Gastrocnemius medialis (tissue), 4 donors: Measurements from ENCODE around the gene DUSP16. TPM values are rescaled to one million over a fixed set of nuclear protein-coding genes. Genes with fewer than 3 reads are reported as not detected.

ENCODE experiments used
- ATAC-seq, 2 donors: fragments of 150-250 bp; one replicate each; pipeline ENCODE4 v1.9.1; 2016
- DNase-seq, 2 donors: peaks; one replicate each; pipeline ENCODE4 v3.0.0-alpha.2; 2019
- H3K27ac ChIP-seq, 4 donors: fragments of 200-600 bp; sonication (generic); 1 replicate in 1 of 4; 2 replicates in 3 of 4; pipeline ENCODE4 v1.5.1; 2016 to 2018; ENCODE audit warnings: mild to moderate bottlenecking in 2 of 4, moderate library complexity in 1 of 4
- H3K27me3 ChIP-seq, 3 donors: fragments of 200-600 bp; sonication (generic) in 2 of 3; 1 replicate in 1 of 3; 2 replicates in 2 of 3; pipeline versions ENCODE4 v1.5.1 to v1.6.0; 2016 to 2019; ENCODE audit warnings: mild to moderate bottlenecking in 1 of 3, moderate library complexity in 1 of 3
- H3K36me3 ChIP-seq, 2 donors: fragments of 200-600 bp; sonication (generic) in 1 of 2; one replicate each; pipeline ENCODE4 v1.5.1; 2017 to 2018
- H3K4me1 ChIP-seq, 2 donors: fragments of 200-600 bp; sonication (generic) in 1 of 2; one replicate each; pipeline ENCODE4 v1.5.1; 2016 to 2017; ENCODE audit warnings: mild to moderate bottlenecking in 2 of 2
- H3K4me3 ChIP-seq, 4 donors: fragments of 200-600 bp; sonication (generic) in 3 of 4; 1 replicate in 1 of 4; 2 replicates in 3 of 4; pipeline ENCODE4 v1.5.1; 2016 to 2019; ENCODE audit warnings: mild to moderate bottlenecking in 2 of 4
- H3K9me3 ChIP-seq, 3 donors: fragments of 200-600 bp; sonication (generic) in 2 of 3; 1 replicate in 1 of 3; 2 replicates in 2 of 3; pipeline ENCODE4 v1.5.1; 2016 to 2019
- POLR2A ChIP-seq, 2 donors: fragments of 450-650 bp; IDR thresholded peaks; one replicate each; pipeline ENCODE4 v1.6.1; 2017; ENCODE audit warnings: antibody characterized with exemption in 2 of 2, mild to moderate bottlenecking in 2 of 2, moderate library complexity in 2 of 2
- in situ Hi-C, 4 donors: fragments of 200-750 bp; cut with MboI; loops; one replicate each; pipeline versions ENCODE4 v1.15.0 to v1.8.0; 2017; ENCODE audit warnings: low sequenced_read_pairs in 4 of 4
- intact Hi-C: fragments of 100-400 bp; cut with DNase I; formaldehyde crosslinking; loops from one replicate; pipeline ENCODE4 v1.15.1; 2023; ENCODE audit warnings: low total_unique reads
- total RNA-seq, 4 donors: library from RNA; depleted of rRNA; stranded (reverse); fragments of >200 nt; gene quantifications; one replicate each; pipeline versions ENCODE4 v1.1.0 to v1.2.3, GENCODE V29; 2016
- TF ChIP-seq, protein P1 (sequence below), 5 experiments: fragments of 450-650 bp in 3 of 5; fragments of 200-600 bp in 2 of 5; sonication (generic) in 2 of 5; IDR thresholded peaks in 4 of 5; conservative IDR thresholded peaks in 1 of 5; 1 replicate in 4 of 5; 2 replicates in 1 of 5; pipeline ENCODE4 v1.5.1; 2016 to 2019; ENCODE audit warnings: antibody characterized with exemption in 5 of 5, mild to moderate bottlenecking in 3 of 5, moderate library complexity in 3 of 5

Gene DUSP16
- total RNA-seq, 4 donors from 2014 or later: 10.9 to 15.7 (median 13.3) TPM

DNA sequence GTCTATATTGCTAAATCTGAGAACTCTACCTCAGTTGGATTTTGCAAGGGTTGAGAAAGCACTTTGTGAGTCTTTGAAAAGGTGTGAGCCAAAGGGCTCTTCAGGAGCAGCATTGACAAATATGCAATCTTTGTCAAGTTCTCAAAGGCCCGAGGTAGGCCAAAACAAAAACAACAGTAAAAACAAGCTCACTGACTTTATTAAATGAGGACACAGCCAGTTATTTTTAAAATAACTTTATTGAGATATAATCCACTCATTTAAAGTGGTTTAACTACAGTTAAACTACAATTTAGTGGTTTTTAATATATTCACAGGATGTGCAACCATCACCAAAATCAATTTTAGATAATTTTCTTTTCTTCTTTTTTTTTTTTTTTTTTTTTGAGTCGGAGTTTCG lies 47.0 kb upstream of the DUSP16 start:
- in situ Hi-C loops (loop anchor here in 1 of 4 donors (10.0 kb wide), 1 partner anchor 85 kb away; the partner anchor contains the start of gene GPR19), intact Hi-C loops (loop anchor here (2.0 to 5.0 kb wide), 3 partner anchors 102 to 342 kb away; partner anchors contain the start of gene LRP6)
- no peak for TF ChIP-seq POLR2A (IDR thresholded peaks at IDR 0.05)
- TF ChIP-seq, protein P1, sequence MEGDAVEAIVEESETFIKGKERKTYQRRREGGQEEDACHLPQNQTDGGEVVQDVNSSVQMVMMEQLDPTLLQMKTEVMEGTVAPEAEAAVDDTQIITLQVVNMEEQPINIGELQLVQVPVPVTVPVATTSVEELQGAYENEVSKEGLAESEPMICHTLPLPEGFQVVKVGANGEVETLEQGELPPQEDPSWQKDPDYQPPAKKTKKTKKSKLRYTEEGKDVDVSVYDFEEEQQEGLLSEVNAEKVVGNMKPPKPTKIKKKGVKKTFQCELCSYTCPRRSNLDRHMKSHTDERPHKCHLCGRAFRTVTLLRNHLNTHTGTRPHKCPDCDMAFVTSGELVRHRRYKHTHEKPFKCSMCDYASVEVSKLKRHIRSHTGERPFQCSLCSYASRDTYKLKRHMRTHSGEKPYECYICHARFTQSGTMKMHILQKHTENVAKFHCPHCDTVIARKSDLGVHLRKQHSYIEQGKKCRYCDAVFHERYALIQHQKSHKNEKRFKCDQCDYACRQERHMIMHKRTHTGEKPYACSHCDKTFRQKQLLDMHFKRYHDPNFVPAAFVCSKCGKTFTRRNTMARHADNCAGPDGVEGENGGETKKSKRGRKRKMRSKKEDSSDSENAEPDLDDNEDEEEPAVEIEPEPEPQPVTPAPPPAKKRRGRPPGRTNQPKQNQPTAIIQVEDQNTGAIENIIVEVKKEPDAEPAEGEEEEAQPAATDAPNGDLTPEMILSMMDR (IDR thresholded peaks at IDR 0.05 in 4 of 5, conservative IDR thresholded peaks at IDR 0.05 in 1 of 5): no peak
- no peaks in the 10 kb centered on the region for H3K36me3 ChIP-seq
- peaks cover 17 to 18% of the 10 kb centered on the region in 2 donors for H3K4me1 ChIP-seq
- H3K27ac ChIP-seq: no peak overlapping the region
- no peaks in the 10 kb centered on the region for H3K27me3 ChIP-seq
- H3K9me3 ChIP-seq: no peaks in the 10 kb centered on the region
- no peak overlapping the region for H3K4me3 ChIP-seq
- no peak for DNase-seq
- ATAC-seq: no peak

- Histone ChIP-seq H3K36me3 (no peaks in the 10 kb centered on the region), H3K27me3 (no peaks in the 10 kb centered on the region), H3K4me1 (peaks cover 16 to 18% of the 10 kb centered on the region in 2 donors), H3K27ac (no peak overlapping the region), H3K4me3 (no peak overlapping the region), H3K9me3 (no peaks in the 10 kb centered on the region)
- TF ChIP-seq POLR2A (IDR thresholded peaks at IDR 0.05): no peak
- TF ChIP-seq, protein P1 (IDR thresholded peaks at IDR 0.05 in 4 of 5, conservative IDR thresholded peaks at IDR 0.05 in 1 of 5): no peak
- intact Hi-C loops (no loop called here), in situ Hi-C loops (loop anchor here in 1 of 4 donors (10.0 kb wide), 1 partner anchor 86 kb away; the partner anchor contains the start of gene GPR19)
- no peak for ATAC-seq
- no peak for DNase-seq
Measured at GRCh38 chr12:12608557-12608957, 45.9 kb upstream of the DUSP16 start.

GRCh38 chr12:12606781-12607589 lies 44.3 kb upstream of the DUSP16 start:
- peaks cover 4 to 5% of the 10 kb centered on the region in 2 donors for H3K4me1 ChIP-seq
- no peaks in the 10 kb centered on the region for H3K27me3 ChIP-seq
- ATAC-seq (no peak), DNase-seq (no peak)
- TF ChIP-seq, protein P1 (IDR thresholded peaks at IDR 0.05 in 4 of 5, conservative IDR thresholded peaks at IDR 0.05 in 1 of 5): no peak
- TF ChIP-seq POLR2A (IDR thresholded peaks at IDR 0.05): no peak
- intact Hi-C loops: no loop called here
- H3K9me3 ChIP-seq: no peaks in the 10 kb centered on the region
- no peak overlapping the region for H3K4me3 ChIP-seq
- H3K36me3 ChIP-seq: no peaks in the 10 kb centered on the region
- in situ Hi-C loops: loop anchor here in 1 of 4 donors (10.0 kb wide), 1 partner anchor 88 kb away; the partner anchor contains the start of gene GPR19
- no peak overlapping the region for H3K27ac ChIP-seq

- ATAC-seq (no peak), DNase-seq (no peak)
- no peaks in the 10 kb centered on the region for H3K9me3 ChIP-seq
- no peak overlapping the region for H3K4me3 ChIP-seq
- TF ChIP-seq, protein P1 (IDR thresholded peaks at IDR 0.05 in 4 of 5, conservative IDR thresholded peaks at IDR 0.05 in 1 of 5): no peak
- TF ChIP-seq POLR2A (IDR thresholded peaks at IDR 0.05): no peak
- intact Hi-C loops: no loop called here
- H3K27me3 ChIP-seq: no peaks in the 10 kb centered on the region
- H3K27ac ChIP-seq: no peak overlapping the region
- H3K4me1 ChIP-seq: no peaks in the 10 kb centered on the region
- in situ Hi-C loops: loop anchor here in 1 of 4 donors (10.0 kb wide), 1 partner anchor 90 kb away; the partner anchor contains the start of gene GPR19
- H3K36me3 ChIP-seq: no peaks in the 10 kb centered on the region
Measured at GRCh38 chr12:12604740-12605139, 42.1 kb upstream of the DUSP16 start.
